CD4-positive, alpha-beta T cell treated with Interferon alpha-2 for 1 hour (primary cell): Measurements from ENCODE around the gene NEURL1B.
"Not testable (repeated sequence)": the region's sequence is repeated elsewhere in the genome, so short reads cannot be mapped to it uniquely, and the experiment has no call there.

ENCODE experiments used
- DNase-seq, 2 donors: peaks; one replicate each; pipeline ENCODE4 v3.0.0-alpha.2; 2020 to 2022

Gene NEURL1B

DNA sequence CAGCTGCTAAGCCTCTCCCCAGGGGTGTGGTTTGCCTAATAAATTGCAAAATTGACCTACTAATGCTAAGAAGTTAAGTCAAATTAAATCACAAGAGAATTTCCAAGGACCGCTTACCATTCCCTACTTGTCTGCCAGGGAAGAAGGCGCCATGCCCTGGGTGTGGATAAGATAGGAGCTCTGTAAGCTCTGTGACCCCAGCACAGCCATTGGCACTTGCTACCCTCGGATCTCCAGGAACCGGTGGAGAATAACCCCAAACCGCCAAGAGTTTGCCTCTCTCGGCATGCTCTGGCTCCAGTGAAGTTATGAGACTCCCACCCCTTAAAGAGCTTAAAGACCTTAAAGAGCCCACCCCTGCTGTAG is 58.9 kb downstream of the NEURL1B start:
- DNase-seq: no peak

DNA sequence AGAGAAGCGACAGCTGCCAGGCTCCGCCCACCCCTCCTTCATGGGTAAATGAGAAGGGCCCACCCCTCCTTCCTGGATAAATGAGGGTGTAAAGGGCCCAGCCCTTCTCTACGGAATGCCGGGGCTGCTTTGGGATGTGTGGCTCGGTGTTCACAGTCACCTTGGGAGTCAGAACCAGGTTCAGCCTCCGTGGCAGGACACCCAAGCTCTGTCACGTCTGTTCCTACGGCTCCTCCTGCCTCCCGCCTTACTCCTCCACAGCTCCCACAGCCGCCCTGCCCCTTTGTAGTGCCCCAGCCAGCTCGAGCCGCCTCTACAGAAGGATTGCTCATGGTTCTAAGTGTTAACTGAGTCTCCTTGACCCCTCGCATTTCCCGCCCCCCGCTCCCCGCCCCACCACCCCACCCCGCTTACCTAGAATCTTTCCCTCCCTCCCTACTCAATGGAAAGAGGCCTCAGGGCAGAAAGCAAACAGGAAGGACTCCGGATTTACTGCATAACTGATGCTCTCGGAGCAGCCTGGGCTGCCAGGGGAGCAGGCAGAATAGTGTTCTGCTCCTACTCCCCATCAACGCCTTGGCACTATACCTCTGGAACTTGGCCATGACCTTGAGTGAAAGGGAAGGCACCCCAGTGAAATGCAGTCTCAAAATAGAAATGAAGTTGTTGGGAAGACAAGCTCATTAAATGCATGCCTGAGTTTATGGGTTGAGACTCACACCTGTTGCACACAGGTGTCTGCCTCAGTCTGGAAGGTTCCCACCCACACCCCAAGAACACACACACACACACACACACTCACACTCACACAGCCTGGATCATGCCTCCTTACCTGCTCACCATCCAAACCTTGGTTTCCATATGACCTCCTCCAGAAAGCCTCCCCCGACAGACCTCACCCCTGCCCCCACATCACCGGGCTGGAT is 59.6 kb downstream of the NEURL1B start:
- DNase-seq: no peak

DNA sequence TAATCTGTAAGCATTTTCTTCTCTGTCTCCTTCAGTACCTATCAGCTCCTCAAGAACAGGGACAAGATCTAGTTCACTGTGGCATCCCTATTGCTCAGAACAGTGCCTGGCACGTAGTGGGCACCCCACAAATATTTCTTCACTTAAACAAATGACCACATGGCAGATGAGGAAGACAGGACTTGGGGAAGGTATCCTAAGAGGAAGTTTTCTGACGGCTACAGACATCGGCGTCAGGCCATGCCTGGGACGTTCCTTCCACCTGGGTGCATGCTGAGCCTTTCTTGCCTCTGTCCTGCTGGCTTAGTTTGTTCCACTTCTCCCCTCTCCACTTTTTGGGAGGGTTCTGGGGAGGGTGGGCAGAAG is 60.2 kb downstream of the NEURL1B start:
- no peak for DNase-seq

- no peak for DNase-seq
Measured at GRCh38 chr5:172703952-172704351, 62.9 kb downstream of the NEURL1B start.

GRCh38 chr5:172705576-172706084 is 64.6 kb downstream of the NEURL1B start:
- no peak for DNase-seq

DNA sequence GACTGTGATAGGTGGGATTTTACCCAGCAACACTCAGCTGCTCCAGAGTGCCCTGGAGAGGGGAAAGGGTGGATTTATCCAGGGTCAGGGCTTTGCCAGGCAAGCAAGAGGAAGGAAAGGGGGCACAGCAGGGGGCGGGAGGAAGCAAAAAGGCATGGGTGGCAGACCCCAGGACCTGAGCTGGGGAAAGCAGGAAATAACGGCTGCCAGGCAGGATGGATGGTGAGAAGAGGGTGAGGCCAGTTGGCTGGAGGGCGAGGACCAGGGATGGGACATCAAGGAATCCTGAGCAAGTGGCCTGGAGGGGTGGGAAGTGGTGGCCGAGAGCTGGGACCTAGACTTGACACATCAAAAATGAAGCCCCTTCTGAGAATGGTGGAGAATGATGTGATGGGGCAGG is 65.7 kb downstream of the NEURL1B start:
- DNase-seq: no peak

DNA sequence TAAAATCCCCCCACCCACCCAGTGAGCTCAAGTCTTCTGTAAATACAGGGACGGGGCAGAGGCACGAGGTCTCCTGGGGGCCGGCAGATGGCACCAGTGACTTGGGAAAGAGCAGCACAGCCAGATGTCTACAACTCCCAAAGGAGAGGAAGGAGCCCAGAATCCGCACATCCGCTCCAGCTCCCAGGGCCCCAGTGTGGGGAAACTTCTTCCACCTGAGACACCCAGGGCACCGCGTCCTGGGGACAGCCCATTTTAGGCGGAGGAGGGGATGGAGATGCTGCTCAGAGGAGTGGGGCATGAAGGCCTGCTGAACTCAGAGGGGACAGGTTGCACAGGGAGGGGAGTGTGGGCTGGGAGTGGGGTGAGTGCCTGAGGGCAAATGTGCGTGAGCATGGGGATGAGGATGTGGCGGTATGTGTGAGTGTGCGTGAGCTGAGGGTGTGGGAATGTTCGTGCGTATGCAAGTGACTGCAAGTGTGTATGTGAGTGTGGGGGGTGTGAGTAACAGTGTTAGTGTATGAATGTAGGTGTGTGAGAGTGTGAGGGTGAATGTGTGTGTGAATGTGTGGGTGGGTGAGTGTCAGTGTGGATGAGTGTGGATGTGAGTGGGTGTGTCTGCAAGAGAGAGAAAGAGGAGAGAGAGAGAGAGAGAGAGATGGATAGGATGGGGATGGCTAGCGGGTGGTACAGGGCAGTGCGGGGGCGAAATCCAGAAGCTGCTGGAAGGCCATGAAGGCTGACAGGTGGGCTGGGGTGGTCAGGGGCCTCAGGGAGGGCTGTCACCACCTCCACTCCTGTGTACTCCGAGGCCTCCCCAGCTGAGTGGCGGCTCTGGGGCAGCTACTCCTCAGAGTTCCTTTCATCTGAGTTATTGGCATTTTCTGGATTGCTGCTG is 66.5 kb downstream of the NEURL1B start:
- DNase-seq: no peak

GRCh38 chr5:172708183-172708505 is 67.1 kb downstream of the NEURL1B start:
- no peak for DNase-seq

GRCh38 chr5:172710676-172711075 is 69.6 kb downstream of the NEURL1B start:
- no peak for DNase-seq

- DNase-seq: not testable (repeated sequence)
Measured at GRCh38 chr5:172711321-172711861, 70.3 kb downstream of the NEURL1B start.

GRCh38 chr5:172712610-172713009 is 71.5 kb downstream of the NEURL1B start:
- no peak for DNase-seq

DNA sequence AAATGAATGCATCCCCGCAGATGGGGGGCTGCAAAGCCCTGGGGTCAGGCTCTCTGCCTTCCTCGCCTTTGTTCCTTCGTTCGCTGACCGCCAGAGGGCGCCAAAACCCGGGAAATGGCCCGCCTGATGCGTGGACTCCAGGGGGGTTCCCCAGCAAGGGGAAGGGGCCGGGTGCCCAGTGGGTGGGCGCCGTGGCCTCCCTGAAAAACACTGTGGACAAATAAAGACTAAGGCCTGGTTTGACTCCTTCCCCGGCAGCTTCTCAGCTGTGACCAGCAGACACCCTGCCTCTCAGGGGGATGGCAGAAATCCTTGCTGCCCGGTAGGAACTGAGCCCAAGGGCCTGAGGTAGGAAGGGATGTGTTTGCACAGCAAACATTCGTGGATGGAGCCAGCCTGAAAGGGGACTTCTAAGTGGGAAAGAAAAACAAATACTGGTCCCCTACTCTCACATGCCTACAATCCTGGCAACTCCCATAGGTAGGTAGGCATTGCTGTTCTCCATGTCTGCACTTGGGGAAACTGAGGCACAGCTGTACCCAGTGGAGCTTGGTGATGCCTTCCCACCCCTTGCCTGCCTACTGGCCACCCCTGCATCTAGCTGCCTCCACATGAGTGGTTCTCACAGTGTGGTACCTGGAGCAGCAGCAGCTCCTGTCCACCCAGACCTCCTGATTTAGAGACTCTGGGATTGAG is 72.2 kb downstream of the NEURL1B start:
- peak; percentile 61 to 73 for DNase-seq

DNA sequence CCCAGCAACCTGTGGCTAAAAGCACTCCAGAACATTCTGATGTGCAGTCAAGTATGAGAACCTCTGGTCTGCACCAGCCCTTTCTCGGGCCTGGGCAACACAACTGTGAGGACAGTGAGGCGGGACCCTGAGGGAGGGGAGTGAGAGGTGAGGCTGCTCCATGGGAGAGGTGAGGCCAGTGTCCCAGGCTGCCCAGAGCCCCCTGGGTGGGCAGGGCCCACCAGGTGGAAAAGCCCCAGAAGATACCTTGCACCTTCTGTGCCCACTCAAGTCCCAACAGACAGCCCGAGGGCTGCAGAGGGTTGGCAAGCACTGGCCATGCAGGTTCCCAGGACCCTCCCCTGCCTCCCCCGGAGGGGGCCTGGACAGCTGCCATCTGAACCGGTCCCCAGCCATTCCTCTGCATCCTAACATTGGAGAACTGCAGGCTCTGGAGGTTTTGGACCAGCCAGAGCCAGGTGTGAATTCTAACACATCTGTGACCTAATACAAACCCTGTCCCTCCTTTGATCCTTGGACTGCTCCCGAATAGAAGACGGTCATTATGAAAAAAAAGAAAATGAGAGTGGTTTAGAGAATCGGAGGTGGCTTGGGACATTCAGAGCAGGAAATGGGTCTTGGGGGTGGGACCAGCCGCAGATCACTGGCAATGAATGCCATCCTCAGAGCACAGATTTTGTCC is 72.9 kb downstream of the NEURL1B start:
- no peak for DNase-seq

DNA sequence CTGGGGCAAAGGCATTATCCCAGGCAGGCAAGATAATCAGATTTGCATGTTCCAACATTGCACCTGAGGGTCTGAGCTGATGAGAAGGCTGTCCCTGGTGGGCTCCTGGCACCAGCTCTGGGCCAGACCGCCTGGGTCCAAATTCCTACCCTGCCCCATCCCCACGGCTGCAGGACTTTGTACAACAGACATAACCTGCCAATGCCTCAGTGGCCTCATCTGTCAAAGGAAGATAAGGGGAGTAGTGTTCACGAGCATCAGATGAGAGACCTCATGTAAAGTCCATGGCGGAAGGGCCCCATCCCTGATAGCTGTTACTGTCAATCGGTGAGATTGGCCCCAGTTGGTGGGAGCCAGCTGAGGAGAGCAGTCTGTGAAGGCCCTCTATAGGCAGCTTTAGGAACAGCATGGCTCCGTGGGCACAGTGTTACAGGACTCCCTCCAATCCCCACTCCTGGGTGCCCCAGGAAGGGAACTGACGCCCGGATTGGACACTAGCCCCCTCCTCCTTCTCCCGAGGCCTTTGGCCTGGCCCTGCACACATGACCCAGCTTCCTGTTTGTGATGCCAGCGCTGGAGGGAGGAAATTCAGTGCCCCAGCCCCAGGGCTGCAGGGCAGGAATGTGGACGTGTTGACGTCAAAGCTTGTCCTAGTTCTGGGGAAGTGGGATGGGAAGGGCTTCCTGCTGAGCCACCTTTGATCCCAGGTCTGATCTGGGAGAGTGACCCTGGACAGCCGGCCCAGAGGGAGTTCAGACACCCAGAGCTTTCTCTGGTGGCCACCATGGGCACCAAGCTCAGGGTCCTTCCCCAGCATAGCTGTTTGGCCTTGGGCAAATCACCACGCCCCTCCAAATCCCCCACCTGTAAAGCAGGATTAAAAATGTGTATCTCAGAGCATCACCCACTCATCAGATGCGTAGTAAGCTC is 73.7 kb downstream of the NEURL1B start:
- DNase-seq: peak; percentile 77 to 78

DNA sequence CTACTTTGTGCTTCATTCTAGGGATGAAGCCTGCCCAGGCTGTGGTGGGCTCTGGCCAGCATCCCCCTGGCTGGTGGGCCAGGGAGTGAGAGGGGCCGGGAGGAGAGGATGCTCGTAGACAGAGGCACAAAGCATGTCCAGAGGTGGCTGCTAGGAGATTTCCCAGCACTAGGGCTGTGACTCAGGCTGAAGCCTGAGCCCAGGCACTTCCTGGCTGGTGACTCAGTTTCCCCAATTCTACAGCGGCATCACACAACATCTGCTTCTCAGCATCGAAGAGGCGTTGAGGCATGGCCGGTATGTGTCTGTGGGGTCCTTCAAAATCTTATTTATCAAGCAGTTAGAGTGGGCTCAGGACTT is 74.3 kb downstream of the NEURL1B start:
- DNase-seq: no peak

DNA sequence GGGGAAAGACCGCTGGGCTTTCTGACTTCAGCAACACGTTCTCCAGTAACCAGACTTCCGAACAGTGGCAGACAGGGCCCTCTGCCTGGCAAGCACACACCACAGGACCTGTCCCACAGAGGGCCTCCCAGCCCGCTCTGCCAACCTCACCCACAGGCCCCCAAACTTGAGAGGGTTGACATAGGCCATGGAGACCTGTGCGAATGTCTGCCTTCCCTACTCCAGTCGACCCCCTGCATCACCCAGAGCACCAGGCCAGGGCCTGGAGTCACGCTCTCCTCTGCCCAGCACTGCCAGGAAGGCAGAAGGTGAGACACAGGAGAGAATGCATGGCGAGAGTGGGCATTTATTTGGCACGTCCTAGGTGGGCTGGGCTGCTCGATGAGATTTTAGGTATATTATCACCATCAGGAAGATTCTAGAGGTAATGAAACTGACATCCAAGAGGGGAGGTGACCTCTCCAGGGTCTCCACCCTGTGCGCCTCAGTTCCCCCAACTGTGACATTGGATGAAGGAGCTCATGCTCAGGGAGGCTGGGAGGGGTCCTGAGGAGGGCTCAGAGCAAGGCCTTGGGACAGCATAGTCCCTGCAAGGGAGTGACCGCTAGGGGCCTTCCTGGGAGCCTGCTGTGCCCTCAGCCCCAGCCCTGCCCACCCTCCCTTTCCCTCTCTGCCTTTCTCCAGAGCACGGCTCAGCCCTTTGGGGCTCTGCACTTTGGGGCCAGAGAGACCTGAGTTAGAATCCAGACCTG is 75.0 kb downstream of the NEURL1B start:
- no peak for DNase-seq

DNA sequence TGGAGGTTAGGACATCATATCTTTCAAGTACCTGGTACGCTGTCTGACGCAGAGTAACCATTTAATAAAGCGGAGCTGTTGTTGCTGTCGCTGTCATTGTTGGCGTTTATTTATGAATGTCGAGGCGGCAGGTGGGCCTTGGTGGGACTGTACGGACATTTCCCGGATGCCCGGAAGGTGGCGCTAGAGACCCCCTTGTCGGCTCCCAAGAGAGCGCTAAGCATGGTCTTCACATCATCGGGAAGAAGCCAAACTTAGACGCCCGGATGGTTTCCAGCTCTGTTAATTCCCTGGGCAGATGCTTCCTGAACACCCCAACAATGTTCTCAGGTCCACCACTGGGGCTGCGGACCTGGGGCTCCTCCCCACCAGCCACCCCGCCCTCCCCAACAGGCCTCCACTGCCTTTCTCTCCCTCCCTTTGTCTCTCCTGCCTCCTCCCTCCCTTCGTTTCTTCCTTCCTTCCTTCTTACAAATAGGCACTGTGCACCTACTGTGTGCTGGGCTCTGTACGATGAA is 75.8 kb downstream of the NEURL1B start:
- DNase-seq: peak; percentile 83 to 86

DNA sequence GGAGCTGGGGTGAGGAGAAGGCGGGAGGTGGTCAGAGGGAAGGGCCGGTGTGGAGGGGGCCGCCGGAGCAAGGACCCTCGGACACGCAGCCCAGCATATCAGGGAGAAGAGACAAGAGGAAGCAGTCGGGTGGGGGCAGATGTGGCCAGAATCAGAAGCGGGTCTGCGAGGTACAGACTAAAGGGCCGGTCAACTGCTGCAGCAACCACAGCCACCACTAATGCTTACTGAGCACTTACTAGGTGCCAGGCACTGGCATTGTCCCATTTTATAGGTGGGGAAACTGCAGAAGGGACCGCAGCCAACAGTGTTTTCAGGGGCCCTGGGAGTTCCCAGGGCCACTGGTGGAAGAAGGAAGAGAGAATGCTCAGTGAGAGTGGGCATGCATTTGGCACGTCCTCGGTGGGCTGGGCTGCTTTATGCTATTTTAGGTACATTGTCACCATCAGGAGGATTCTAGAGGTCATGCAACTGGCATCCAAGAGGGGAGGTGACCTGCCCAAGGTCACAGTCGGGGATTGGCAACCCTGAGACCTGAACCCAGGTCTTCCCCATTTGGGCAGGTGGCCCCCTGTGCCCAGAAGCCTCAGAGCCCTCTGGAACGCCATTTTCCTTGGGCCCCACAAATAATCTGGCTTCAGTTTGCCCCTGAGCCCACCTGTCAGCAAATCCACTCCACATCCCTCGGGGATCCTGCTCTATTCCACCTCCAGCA is 76.6 kb downstream of the NEURL1B start:
- DNase-seq: no peak

- no peak for DNase-seq
Measured at GRCh38 chr5:172718527-172719114, 77.6 kb downstream of the NEURL1B start.
